Measurements from ENCODE around the gene TULP4.

TULP4 gene

DNA sequence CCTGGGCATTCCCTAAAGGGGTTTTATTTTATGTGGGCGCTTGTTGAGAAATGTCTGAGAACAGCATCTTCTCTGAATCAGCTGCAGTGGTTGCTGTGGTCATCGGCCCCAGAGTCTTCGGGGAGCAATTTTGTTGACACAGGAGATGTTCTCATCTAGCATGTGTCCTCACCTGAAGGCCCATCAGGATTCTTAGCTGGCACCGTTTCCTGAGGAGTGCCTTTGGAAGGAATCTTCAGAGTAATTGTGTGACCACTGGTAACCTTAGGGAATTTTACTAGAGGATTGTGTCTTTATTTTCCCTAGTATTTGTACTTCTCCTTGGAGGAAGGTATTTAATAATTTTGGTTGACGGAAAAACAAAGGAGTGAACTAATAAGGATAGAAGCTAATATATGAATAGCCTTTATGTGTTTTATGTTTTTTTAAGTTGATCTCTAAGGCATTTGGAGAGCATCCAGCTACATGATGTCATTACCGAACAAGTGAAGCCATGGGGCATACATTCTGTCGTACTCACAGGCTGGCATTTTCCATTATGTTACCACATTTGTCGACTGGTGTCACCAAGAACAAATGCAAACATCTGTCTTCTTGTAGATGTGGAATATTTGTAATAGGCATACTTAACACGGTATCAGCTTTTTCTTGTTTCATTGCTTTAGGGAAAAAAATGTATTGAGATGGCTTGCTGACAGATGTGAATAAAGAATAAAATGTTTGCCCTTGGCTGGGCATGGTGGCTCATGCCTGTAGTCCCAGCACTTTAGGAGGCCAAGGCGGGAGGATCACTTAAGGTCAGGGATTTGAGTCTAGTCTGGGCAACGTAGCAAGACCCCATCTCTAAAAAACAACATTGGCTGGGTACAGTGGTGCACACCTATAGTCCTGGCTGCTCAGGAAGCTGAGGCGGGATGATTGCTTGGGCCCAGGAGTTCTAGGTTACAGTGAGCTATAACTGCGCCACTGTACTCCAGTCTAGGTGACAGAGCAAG lies 41.9 kb downstream of the TULP4 start:
- Histone ChIP-seq H3K4me1 (peaks cover 12% of the 10 kb centered on the region), H3K27ac (no peak overlapping the region), H4K20me1 (peaks cover 41% of the 10 kb centered on the region), H3K4me2 (no peak overlapping the region), H3K9ac (no peak overlapping the region), H3K36me3 (peaks cover 24% of the 10 kb centered on the region), H3K27me3 (no peaks in the 10 kb centered on the region), H3K9me3 (peaks cover 30% of the 10 kb centered on the region), H3K4me3 (no peak overlapping the region)
- no peak for TF ChIP-seq Cebpa-rat (IDR thresholded peaks at IDR 0.05)

DNA sequence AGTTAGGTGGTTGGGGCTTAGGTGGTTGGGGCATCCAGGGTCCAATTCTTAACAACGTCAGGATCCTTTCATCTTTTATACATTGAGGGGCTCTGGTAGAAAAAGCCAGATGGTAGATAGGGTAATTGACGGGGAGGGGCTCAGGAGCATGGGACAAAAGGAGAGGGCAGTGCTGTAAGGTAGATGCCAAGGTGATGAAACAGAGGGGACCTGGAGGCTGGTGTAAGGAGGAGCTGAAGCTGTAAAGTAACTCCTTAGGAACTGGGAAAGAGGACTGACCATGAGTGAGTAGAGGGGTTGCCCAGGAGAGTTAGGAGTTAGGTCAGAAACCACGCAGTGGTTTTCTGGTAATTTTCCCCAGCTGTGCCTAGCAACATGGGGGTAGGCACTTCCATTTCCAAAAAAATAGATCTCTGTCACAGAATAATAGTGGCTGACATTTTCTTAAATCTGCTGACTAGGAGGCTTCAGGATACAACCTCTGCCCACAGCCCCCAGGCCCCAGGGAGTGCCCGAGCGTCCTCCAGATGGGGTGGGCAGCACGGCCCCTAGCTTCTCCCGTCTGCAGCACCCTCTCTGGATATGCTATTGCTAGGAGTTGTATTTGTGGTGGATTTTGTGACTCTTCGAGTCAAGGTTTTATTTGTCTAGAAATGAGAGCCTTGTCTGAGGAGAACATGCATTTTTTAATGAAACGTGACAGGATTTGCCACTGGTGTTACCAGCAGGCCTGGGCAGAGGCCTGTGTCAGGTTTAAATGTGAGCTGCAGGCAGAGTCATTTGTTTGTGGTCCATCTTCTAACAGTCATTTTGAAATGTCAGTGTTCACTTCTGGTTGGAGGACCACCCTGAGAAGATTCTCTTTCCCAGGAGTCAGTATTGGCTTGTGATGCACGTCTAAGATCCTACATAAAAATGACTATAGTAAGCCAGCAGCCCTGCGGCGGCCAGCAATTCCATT lies 44.6 kb downstream of the TULP4 start:
- Histone ChIP-seq H3K27ac (no peak overlapping the region), H3K9me3 (peaks cover 3% of the 10 kb centered on the region; the same call in 1 of the 2 replicates), H3K36me3 (peaks cover 11% of the 10 kb centered on the region; the same call in 1 of the 2 replicates), H3K27me3 (no peaks in the 10 kb centered on the region), H3K4me1 (peaks cover 12% of the 10 kb centered on the region), H3K4me3 (no peak overlapping the region), H3K9ac (0 out of 2 replicates have a peak overlapping the region, but pooled peaks have one; percentile 18), H3K4me2 (peak overlapping the region; percentile 8; the same call in 1 of the 2 replicates), H4K20me1 (peaks cover 68% of the 10 kb centered on the region)
- no peak for TF ChIP-seq Cebpa-rat (IDR thresholded peaks at IDR 0.05)

DNA sequence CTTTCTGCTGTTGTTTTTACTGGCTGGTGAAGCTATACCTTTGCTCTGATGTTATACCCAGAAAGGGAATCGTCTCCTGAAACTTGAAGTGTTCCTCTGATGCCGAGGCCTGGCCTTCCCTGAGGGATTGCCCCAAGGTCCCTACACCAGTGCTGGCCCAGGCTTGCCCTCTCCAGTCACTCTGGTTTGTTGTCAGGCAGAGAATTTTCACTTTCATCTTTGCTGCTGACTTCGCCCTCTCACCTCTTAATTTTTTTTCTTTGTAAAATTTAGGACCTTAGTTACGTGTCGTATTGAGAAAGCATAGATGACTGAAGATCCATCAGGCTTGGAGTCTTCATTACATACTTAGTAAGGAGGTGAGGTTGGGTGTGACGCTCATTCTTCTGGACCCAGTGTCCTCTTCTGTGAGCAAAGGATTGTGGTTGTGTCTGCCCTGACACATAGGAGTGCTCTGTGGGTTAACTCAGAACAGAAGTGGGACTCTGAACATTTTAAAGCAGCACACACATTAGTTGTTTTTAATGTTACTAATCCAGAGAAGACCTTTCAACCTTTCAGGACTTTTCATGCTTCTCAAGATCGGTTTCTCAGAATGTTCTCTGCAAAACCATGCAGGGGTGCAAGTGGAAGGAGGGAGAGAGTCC lies 45.4 kb downstream of the TULP4 start:
- no peak for TF ChIP-seq Cebpa-rat (IDR thresholded peaks at IDR 0.05)
- no peak overlapping the region for H3K4me2 ChIP-seq
- no peaks in the 10 kb centered on the region for H3K27me3 ChIP-seq
- H3K9ac ChIP-seq: no peak overlapping the region
- H3K9me3 ChIP-seq: 0 out of 2 replicates have a peak, but pooled peaks cover 3% of the 10 kb centered on the region
- peaks cover 73% of the 10 kb centered on the region for H4K20me1 ChIP-seq
- no peak overlapping the region for H3K27ac ChIP-seq
- peaks cover 12% of the 10 kb centered on the region for H3K4me1 ChIP-seq
- peaks cover 11% of the 10 kb centered on the region; the same call in 1 of the 2 replicates for H3K36me3 ChIP-seq
- H3K4me3 ChIP-seq: no peak overlapping the region

DNA sequence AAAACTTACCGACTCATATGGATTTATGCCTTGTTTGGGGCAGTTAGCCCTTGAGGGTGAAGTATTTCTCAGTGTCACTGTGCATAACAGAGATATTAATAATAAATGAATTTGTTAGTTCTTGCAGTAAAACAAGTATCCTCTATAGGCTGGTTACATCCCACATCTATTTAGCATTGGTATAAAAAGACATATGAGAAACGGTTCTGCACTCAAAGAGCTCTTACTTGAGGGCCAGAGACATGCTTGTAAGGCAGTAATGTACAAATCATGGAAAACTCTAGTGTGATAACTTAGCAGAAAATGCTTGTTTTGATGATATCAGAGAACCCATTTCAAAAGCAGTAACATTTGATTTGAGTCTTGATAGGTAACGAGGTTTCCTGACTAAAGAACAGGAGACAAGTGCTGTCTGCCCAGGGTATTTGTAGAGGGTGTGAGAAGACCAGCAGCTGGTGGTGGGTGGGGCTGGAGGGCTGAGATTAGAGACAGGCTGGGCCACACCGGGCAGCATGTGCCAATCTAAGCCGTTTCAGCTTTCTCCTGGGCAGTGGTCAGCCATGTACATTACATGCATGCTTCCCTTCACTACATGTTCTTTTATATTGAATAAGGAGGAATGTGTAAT lies 46.3 kb downstream of the TULP4 start:
- no peaks in the 10 kb centered on the region for H3K9me3 ChIP-seq
- H3K9ac ChIP-seq: no peak overlapping the region
- H3K4me3 ChIP-seq: no peak overlapping the region
- peaks cover 73% of the 10 kb centered on the region for H4K20me1 ChIP-seq
- H3K27ac ChIP-seq: no peak overlapping the region
- peaks cover 11% of the 10 kb centered on the region; the same call in 1 of the 2 replicates for H3K36me3 ChIP-seq
- H3K4me1 ChIP-seq: peaks cover 12% of the 10 kb centered on the region
- H3K27me3 ChIP-seq: no peaks in the 10 kb centered on the region
- no peak overlapping the region for H3K4me2 ChIP-seq
- TF ChIP-seq Cebpa-rat (IDR thresholded peaks at IDR 0.05): no peak

DNA sequence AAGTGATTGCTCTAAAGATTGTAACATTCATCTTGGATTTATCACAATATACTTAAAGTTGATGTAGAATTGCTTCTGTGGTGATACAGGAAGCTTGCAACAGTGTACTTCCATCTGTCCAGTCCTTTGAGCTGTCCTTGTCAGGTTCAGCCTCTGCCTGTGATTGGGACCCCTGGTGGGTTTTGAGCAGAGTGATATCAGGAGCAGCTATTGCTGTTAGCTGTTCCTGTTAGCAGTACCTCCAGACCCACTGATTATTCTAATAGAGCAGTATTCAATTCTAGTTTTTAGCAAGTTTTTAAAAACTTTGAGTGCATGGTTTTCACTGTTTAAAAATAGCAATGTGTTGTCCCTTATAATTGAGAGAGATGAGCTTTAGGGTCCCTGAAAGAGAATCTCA lies 48.8 kb downstream of the TULP4 start:
- H3K4me1 ChIP-seq: peaks cover 12% of the 10 kb centered on the region
- no peaks in the 10 kb centered on the region for H3K27me3 ChIP-seq
- peaks cover 64% of the 10 kb centered on the region for H4K20me1 ChIP-seq
- no peak overlapping the region for H3K9ac ChIP-seq
- peaks cover 2% of the 10 kb centered on the region; the same call in 1 of the 2 replicates for H3K36me3 ChIP-seq
- H3K9me3 ChIP-seq: peaks cover 13% of the 10 kb centered on the region; the same call in 1 of the 2 replicates
- no peak for TF ChIP-seq Cebpa-rat (IDR thresholded peaks at IDR 0.05)
- no peak overlapping the region for H3K4me3 ChIP-seq
- H3K4me2 ChIP-seq: no peak overlapping the region
- H3K27ac ChIP-seq: no peak overlapping the region

DNA sequence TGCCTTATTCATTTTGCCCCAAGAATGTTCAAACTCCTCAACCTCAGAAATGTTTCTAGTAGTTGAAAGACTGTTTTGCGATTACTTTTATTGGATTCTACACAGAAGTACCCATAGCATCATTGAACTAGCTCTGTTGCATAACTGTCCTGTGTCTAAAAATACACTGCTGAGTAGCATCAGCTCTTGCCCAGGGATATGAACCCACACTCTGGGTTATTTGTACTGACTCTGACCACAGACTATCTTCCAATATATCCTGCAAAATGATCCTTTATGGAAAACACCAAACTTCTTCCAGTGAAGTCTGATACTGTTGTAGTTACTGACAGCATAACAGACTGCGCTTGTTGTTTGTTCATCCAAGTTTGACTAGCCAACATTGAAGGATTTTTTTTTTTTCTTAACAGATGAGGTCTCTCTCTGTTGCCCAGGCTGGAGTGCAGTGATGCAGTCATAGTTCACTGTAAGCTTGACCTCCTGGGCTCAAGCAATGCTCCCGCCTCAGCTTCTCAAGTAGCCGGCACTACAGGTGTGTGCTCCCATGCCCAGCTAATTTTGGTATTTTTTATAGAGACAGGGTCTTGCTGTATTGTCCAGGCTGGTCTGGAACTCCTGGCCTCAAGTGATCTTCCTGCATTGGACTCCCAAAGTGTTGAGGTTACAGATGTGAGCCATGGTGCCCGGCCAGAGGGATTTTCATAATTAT lies 49.9 kb downstream of the TULP4 start:
- no peak overlapping the region for H3K9ac ChIP-seq
- 0 out of 2 replicates have a peak, but pooled peaks cover 2% of the 10 kb centered on the region for H3K4me1 ChIP-seq
- H3K27ac ChIP-seq: no peak overlapping the region
- H4K20me1 ChIP-seq: peaks cover 58% of the 10 kb centered on the region
- no peaks in the 10 kb centered on the region for H3K27me3 ChIP-seq
- H3K9me3 ChIP-seq: peaks cover 16% of the 10 kb centered on the region; the same call in 1 of the 2 replicates
- no peak overlapping the region for H3K4me3 ChIP-seq
- peaks cover 11% of the 10 kb centered on the region; the same call in 1 of the 2 replicates for H3K36me3 ChIP-seq
- TF ChIP-seq Cebpa-rat (IDR thresholded peaks at IDR 0.05): no peak
- no peak overlapping the region for H3K4me2 ChIP-seq

DNA sequence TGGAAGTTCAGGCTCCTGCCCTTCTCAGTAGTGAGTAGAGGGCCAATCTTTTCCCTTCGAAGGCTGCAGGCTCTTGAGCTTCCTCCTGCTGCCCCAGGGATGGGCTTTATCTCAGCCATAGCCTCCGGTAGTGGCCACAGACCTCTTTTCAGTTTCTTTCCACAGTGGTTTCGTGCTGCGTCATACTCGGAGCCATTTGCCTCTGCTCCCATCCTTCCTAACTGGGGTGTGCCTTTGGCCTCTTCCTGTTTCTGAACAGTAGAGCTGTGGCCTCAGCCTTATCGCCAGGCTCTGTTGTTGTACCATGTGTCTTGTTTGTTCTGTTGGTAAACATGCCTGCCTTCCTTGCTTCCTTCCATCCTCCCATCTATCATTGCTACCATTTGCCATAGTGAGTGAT lies 54.1 kb downstream of the TULP4 start:
- H3K4me2 ChIP-seq: no peak overlapping the region
- no peak overlapping the region for H3K9ac ChIP-seq

DNA sequence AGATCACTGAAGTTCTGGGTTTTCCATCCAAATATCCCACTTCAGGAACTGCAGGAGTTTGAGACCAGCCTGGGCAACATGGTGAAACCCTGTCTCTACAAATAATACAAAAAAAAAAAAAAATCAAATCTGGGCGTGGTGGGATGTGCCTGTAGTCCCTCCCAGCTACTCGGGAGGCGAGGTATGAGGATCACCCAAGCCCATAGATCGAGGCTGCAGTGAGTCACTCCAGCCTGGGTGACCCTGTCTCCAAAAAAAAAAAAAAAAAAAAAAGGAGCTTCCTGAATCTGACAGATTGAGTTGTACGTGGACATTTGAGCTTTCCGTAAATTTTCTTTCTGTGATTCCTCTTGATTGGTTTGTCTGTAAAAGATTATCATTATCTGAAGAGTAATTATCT lies 55.6 kb downstream of the TULP4 start:
- peaks cover 17% of the 10 kb centered on the region for H3K36me3 ChIP-seq
- peaks cover 16% of the 10 kb centered on the region; the same call in 1 of the 2 replicates for H3K9me3 ChIP-seq
- H3K4me1 ChIP-seq: peaks cover 6% of the 10 kb centered on the region; the same call in 1 of the 2 replicates
- H3K4me2 ChIP-seq: no peak overlapping the region
- no peak for TF ChIP-seq Cebpa-rat (IDR thresholded peaks at IDR 0.05)
- H3K27ac ChIP-seq: no peak overlapping the region
- H3K27me3 ChIP-seq: no peaks in the 10 kb centered on the region
- no peak overlapping the region for H3K9ac ChIP-seq
- H3K4me3 ChIP-seq: no peak overlapping the region
- H4K20me1 ChIP-seq: peaks cover 22% of the 10 kb centered on the region; the same call in 1 of the 2 replicates

More for the DNA sequence above, 54.1 kb downstream of the TULP4 start:
- Histone ChIP-seq H3K27ac (no peak overlapping the region), H3K27me3 (no peaks in the 10 kb centered on the region), H3K9me3 (peaks cover 16% of the 10 kb centered on the region; the same call in 1 of the 2 replicates), H3K36me3 (peaks cover 16% of the 10 kb centered on the region), H3K4me1 (peaks cover 6% of the 10 kb centered on the region; the same call in 1 of the 2 replicates), H3K4me3 (no peak overlapping the region), H4K20me1 (peaks cover 24% of the 10 kb centered on the region; the same call in 1 of the 2 replicates)
- no peak for TF ChIP-seq Cebpa-rat (IDR thresholded peaks at IDR 0.05)
